GM12878 (cell line): Measurements from ENCODE around the gene DZANK1. TPM values are rescaled to one million over a fixed set of nuclear protein-coding genes. Genes with fewer than 3 reads are reported as not detected.

Experiments
- ATF7 ChIP-seq: fragments of 450-650 bp; IDR thresholded peaks from 2 replicates; pipeline ENCODE4 v1.6.1; 2016; ENCODE audit warnings: low read depth, mild to moderate bottlenecking
- BHLHE40 ChIP-seq, 2 experiments: fragments of 450-650 bp in 1 of 2; IDR thresholded peaks; 2 replicates each; pipeline ENCODE4 v1.6.1; 2011 to 2017; ENCODE audit warnings: low read depth in 2 of 2, borderline replicate concordance in 1 of 2, improper control_type of control experiment in 1 of 2, low read length in 1 of 2, mild to moderate bottlenecking in 1 of 2
- CUX1 ChIP-seq: IDR thresholded peaks from 2 replicates; pipeline ENCODE4 v1.6.1; 2012; ENCODE audit warnings: improper control_type of control experiment, low read depth, low read length; ENCODE audit not compliant: insufficient replicate concordance
- EP300 ChIP-seq, 2 experiments: fragments of 150-350 bp in 1 of 2; IDR thresholded peaks; 2 replicates each; pipeline ENCODE4 v1.6.1; 2011 to 2012; ENCODE audit warnings: low read depth in 2 of 2, low read length in 2 of 2, borderline replicate concordance in 1 of 2, improper control_type of control experiment in 1 of 2, inconsistent platforms in 1 of 2; ENCODE audit not compliant: control insufficient read depth in 1 of 2
- FOXK2 ChIP-seq: fragments of 450-650 bp; IDR thresholded peaks from 2 replicates; pipeline ENCODE4 v1.6.1; 2017; ENCODE audit warnings: mild to moderate bottlenecking, moderate library complexity
- HDAC2 ChIP-seq: fragments of 200-600 bp; sonication (generic); IDR thresholded peaks from 2 replicates; pipeline ENCODE4 v1.6.1; 2017
- IKZF1 ChIP-seq: fragments of 450-650 bp; conservative IDR thresholded peaks from 2 replicates; pipeline ENCODE4 v1.6.1; 2017; ENCODE audit warnings: antibody characterized with exemption, mild to moderate bottlenecking
- IKZF2 ChIP-seq, 2 experiments: fragments of 450-650 bp; IDR thresholded peaks; 2 replicates each; pipeline ENCODE4 v1.6.1; 2017; ENCODE audit warnings: mild to moderate bottlenecking in 2 of 2, moderate library complexity in 2 of 2
- NKRF ChIP-seq: fragments of 450-650 bp; conservative IDR thresholded peaks from 2 replicates; pipeline ENCODE4 v1.6.1; 2017; ENCODE audit warnings: mild to moderate bottlenecking, moderate library complexity
- RBBP5 ChIP-seq: fragments of 200-600 bp; sonication (generic); conservative IDR thresholded peaks from 2 replicates; pipeline ENCODE4 v1.6.1; 2016
- SMC3 ChIP-seq: IDR thresholded peaks from 2 replicates; pipeline ENCODE4 v1.6.1; 2011; ENCODE audit warnings: low read length, improper control_type of control experiment, borderline replicate concordance
- SREBF2 ChIP-seq: IDR thresholded peaks from 2 replicates; pipeline ENCODE4 v1.6.1; 2012; ENCODE audit warnings: mild to moderate bottlenecking, low read length
- ZBTB4 ChIP-seq: fragments of 450-650 bp; formaldehyde crosslinking; IDR thresholded peaks from 2 replicates; pipeline ENCODE4 v1.4.0; 2022; ENCODE audit warnings: mild to moderate bottlenecking, moderate library complexity
- ZNF384 ChIP-seq: IDR thresholded peaks from 2 replicates; pipeline ENCODE4 v1.6.1; 2012; ENCODE audit warnings: low read depth, mild to moderate bottlenecking, low read length, improper control_type of control experiment, borderline replicate concordance
- ZSCAN29 ChIP-seq: fragments of 450-650 bp; IDR thresholded peaks from 2 replicates; pipeline ENCODE4 v1.6.1; 2017; ENCODE audit warnings: mild to moderate bottlenecking, moderate library complexity
- polyA plus RNA-seq, 11 experiments: library from polyadenylated mRNA; depleted of rRNA in 4 of 11; unstranded in 6 of 11; stranded (reverse) in 5 of 11; fragments of >200 nt; fragmentation: Nextera tagmentation in 4 of 11; fragmentation: Illumina TruSeq in 1 of 11; extraction: Ambion mirVana in 4 of 11; extraction: Trizol in 1 of 11; gene quantifications; 1 replicate in 1 of 11; 2 replicates in 10 of 11; pipeline versions ENCODE4 v1.2.1 to v1.2.3, GENCODE V29; 2011 to 2016; ENCODE audit warnings: inconsistent platforms in 2 of 11, missing spikeins in 2 of 11, low read depth in 1 of 11
- total RNA-seq, 4 experiments: library from RNA; depleted of rRNA in 3 of 4; stranded (reverse); fragments of >200 nt in 3 of 4; fragmentation: Illumina TruSeq in 1 of 4; extraction: Trizol in 1 of 4; gene quantifications; 2 replicates each; pipeline versions ENCODE4 v1.2.1 to v1.2.3, GENCODE V29; 2013 to 2021

The DZANK1 gene
- total and polyA plus RNA-seq, 10 of the 15 experiments (the other 5 are each of a cell fraction or from before 2014, with no cell fraction given): 3.6 to 12.6 (median 6.5) TPM

GRCh38 chr20:18507218-18508191 is 40.7 kb upstream of the DZANK1 start, which contains the start of gene SEC23B (continued):
- TF ChIP-seq SREBF2 (no peak), NKRF (peak; percentile 57), EP300 (IDR thresholded peaks at IDR 0.05; ENCODE audit: borderline replicate concordance in 1 of 2, control insufficient read depth in 1 of 2, low read depth in 2 of 2, low read length in 2 of 2) (peak; percentile 34 to 36; a peak in 1 of 4 replicates), BHLHE40 (IDR thresholded peaks at IDR 0.05; ENCODE audit: borderline replicate concordance in 1 of 2, low read depth in 2 of 2, low read length in 1 of 2) (peak; percentile 63 to 76; a peak in 3 of 4 replicates), HDAC2 (no peak), SMC3 (no peak), FOXK2 (peak; percentile 44), CUX1 (no peak), ZBTB4 (no peak), IKZF1 (peak; percentile 71; the same call in 1 of the 2 replicates), ZSCAN29 (no peak), ATF7 (peak; percentile 99), ZNF384 (no peak), RBBP5 (no peak), IKZF2 (IDR thresholded peaks at IDR 0.05) (peak; percentile 46 to 55; a peak in 3 of 4 replicates)
